ENCODE results near the gene VLDLR.

VLDLR gene

DNA sequence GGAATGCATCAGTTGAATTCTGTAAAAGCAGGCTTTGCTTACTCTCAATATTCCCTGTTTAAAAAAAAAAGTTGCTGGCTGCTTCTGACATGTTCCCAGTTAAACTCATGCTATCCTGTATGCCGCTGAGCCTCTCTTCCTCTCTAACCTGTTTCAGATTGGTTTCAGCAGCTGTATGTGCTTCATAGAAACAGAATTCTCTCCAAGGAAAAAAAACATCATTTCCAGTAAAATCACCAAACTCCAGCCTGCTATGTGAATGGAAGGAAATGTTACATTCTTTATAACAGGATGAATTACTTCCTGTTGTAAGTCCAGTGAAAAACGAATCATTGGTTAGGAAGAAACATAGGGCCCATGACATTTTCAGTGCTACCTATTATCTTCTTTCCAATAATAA is 70.0 kb downstream of the VLDLR start:
- H3K4me2 ChIP-seq (ENCODE audit: low read depth, low read length, poor library complexity, severe bottlenecking), result no peak overlapping the region
- no peaks in the 10 kb centered on the region for H3K36me3 ChIP-seq (ENCODE audit: low read length)
- H2AFZ ChIP-seq (ENCODE audit: low read depth, low read length, severe bottlenecking), result no peak overlapping the region
- no peaks in the 10 kb centered on the region for H3K79me2 ChIP-seq (ENCODE audit: insufficient read depth, low read length)
- H4K20me1 ChIP-seq (ENCODE audit: low read depth, low read length), result no peaks in the 10 kb centered on the region
- TF ChIP-seq CTCF (IDR thresholded peaks at IDR 0.05; ENCODE audit: insufficient read depth, low read length, poor library complexity, severe bottlenecking) (no peak), EZH2phosphoT487 (conservative IDR thresholded peaks at IDR 0.05; ENCODE audit: low read length) (no peak)
- H3K4me3 ChIP-seq (ENCODE audit: insufficient read depth, low read length, poor library complexity, severe bottlenecking), result no peak overlapping the region
- no peaks in the 10 kb centered on the region for H3K9me2 ChIP-seq (replicated peaks; ENCODE audit: insufficient read depth, low read length)
- H3K27me3 ChIP-seq (ENCODE audit: low read length), result no peaks in the 10 kb centered on the region
- H3K9me3 ChIP-seq (ENCODE audit: insufficient read depth, low read length), result no peaks in the 10 kb centered on the region
- H3K27ac ChIP-seq (ENCODE audit: low read depth, low read length), result no peak overlapping the region
- H3F3A ChIP-seq (ENCODE audit: insufficient read depth), result no peaks in the 10 kb centered on the region
- no peak overlapping the region for H3K9ac ChIP-seq (ENCODE audit: low read length)

GRCh38 chr9:2693056-2693455 is 71.5 kb downstream of the VLDLR start:
- Histone ChIP-seq H3K27ac (ENCODE audit: low read depth, low read length) (no peak overlapping the region), H3K36me3 (ENCODE audit: low read length) (no peaks in the 10 kb centered on the region), H3K4me2 (ENCODE audit: low read depth, low read length, poor library complexity, severe bottlenecking) (no peak overlapping the region), H3K9me3 (ENCODE audit: insufficient read depth, low read length) (no peaks in the 10 kb centered on the region), H3K9ac (ENCODE audit: low read length) (no peak overlapping the region), H2AFZ (ENCODE audit: low read depth, low read length, severe bottlenecking) (no peak overlapping the region), H3F3A (ENCODE audit: insufficient read depth) (no peaks in the 10 kb centered on the region), H3K4me3 (ENCODE audit: insufficient read depth, low read length, poor library complexity, severe bottlenecking) (no peak overlapping the region), H3K27me3 (ENCODE audit: low read length) (no peaks in the 10 kb centered on the region), H4K20me1 (ENCODE audit: low read depth, low read length) (no peaks in the 10 kb centered on the region), H3K79me2 (ENCODE audit: insufficient read depth, low read length) (no peaks in the 10 kb centered on the region), H3K9me2 (replicated peaks; ENCODE audit: insufficient read depth, low read length) (no peaks in the 10 kb centered on the region)
- no peak for TF ChIP-seq EZH2phosphoT487 (conservative IDR thresholded peaks at IDR 0.05; ENCODE audit: low read length)
- no peak for TF ChIP-seq CTCF (IDR thresholded peaks at IDR 0.05; ENCODE audit: insufficient read depth, low read length, poor library complexity, severe bottlenecking)

DNA sequence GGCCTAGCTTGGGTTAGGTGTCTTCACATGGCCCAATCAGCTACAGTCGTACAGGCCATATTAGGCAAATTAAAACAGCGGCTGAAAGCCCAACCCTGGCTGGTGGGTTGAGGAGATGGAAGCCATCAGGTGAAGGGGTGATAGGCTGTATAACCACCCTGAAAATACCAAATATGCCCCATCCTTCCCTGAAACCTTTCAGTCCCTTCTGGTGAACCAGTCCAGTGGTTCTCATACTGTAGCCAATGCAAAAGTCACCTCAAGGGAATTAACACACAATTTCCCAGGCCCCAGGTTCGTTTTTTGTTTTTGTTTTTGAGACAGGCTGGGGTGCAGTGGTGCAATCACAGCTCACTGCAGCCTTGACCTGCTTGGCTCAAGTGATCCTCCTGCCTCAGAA is 75.9 kb downstream of the VLDLR start:
- H3F3A ChIP-seq (ENCODE audit: insufficient read depth), result no peaks in the 10 kb centered on the region
- H3K9me2 ChIP-seq (replicated peaks; ENCODE audit: insufficient read depth, low read length), result no peaks in the 10 kb centered on the region
- H3K4me3 ChIP-seq (ENCODE audit: insufficient read depth, low read length, poor library complexity, severe bottlenecking), result no peak overlapping the region
- H3K9me3 ChIP-seq (ENCODE audit: insufficient read depth, low read length), result no peaks in the 10 kb centered on the region
- TF ChIP-seq EZH2phosphoT487 (conservative IDR thresholded peaks at IDR 0.05; ENCODE audit: low read length) (no peak), CTCF (IDR thresholded peaks at IDR 0.05; ENCODE audit: insufficient read depth, low read length, poor library complexity, severe bottlenecking) (no peak)
- H3K27me3 ChIP-seq (ENCODE audit: low read length), result no peaks in the 10 kb centered on the region
- H3K4me2 ChIP-seq (ENCODE audit: low read depth, low read length, poor library complexity, severe bottlenecking), result no peak overlapping the region
- no peak overlapping the region for H3K27ac ChIP-seq (ENCODE audit: low read depth, low read length)
- no peak overlapping the region for H3K9ac ChIP-seq (ENCODE audit: low read length)
- H3K36me3 ChIP-seq (ENCODE audit: low read length), result no peaks in the 10 kb centered on the region
- no peaks in the 10 kb centered on the region for H3K79me2 ChIP-seq (ENCODE audit: insufficient read depth, low read length)
- no peaks in the 10 kb centered on the region for H4K20me1 ChIP-seq (ENCODE audit: low read depth, low read length)
- H2AFZ ChIP-seq (ENCODE audit: low read depth, low read length, severe bottlenecking), result no peak overlapping the region

DNA sequence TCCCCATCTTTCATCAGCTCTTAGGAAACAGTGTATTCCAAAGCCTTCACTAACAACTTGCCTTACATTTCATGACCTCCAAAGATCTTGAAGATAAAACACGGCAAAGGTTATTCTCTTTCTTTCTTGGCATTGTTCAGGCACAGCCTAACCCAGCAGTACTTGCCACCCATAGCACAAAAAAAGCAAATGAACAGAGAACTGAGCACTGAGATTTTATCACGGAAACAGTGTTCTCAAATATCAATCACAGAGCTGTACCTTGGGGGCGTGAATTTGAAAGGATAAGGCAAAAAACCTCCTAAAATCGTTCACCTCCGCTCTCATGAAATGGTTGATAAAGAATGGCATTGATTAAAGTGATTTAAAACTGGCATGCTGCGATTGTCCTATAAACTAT is 78.8 kb downstream of the VLDLR start:
- no peaks in the 10 kb centered on the region for H3K27me3 ChIP-seq (ENCODE audit: low read length)
- H3K9me2 ChIP-seq (replicated peaks; ENCODE audit: insufficient read depth, low read length), result no peaks in the 10 kb centered on the region
- no peaks in the 10 kb centered on the region for H4K20me1 ChIP-seq (ENCODE audit: low read depth, low read length)
- H3K9ac ChIP-seq (ENCODE audit: low read length), result no peak overlapping the region
- H2AFZ ChIP-seq (ENCODE audit: low read depth, low read length, severe bottlenecking), result no peak overlapping the region
- no peaks in the 10 kb centered on the region for H3F3A ChIP-seq (ENCODE audit: insufficient read depth)
- H3K4me2 ChIP-seq (ENCODE audit: low read depth, low read length, poor library complexity, severe bottlenecking), result no peak overlapping the region
- TF ChIP-seq CTCF (IDR thresholded peaks at IDR 0.05; ENCODE audit: insufficient read depth, low read length, poor library complexity, severe bottlenecking), result no peak
- no peak for TF ChIP-seq EZH2phosphoT487 (conservative IDR thresholded peaks at IDR 0.05; ENCODE audit: low read length)
- H3K4me3 ChIP-seq (ENCODE audit: insufficient read depth, low read length, poor library complexity, severe bottlenecking), result no peak overlapping the region
- no peaks in the 10 kb centered on the region for H3K9me3 ChIP-seq (ENCODE audit: insufficient read depth, low read length)
- no peaks in the 10 kb centered on the region for H3K36me3 ChIP-seq (ENCODE audit: low read length)
- H3K79me2 ChIP-seq (ENCODE audit: insufficient read depth, low read length), result no peaks in the 10 kb centered on the region
- no peak overlapping the region for H3K27ac ChIP-seq (ENCODE audit: low read depth, low read length)

Data from SU-DHL-6 (cell line).